ENCODE data around the gene FRK.

FRK gene

GRCh38 chr6:115908906-115909559 lies 151.7 kb downstream of the FRK start:
- H3K4me3 ChIP-seq (ENCODE audit: low read depth, low read length): no peak overlapping the region
- H3K36me3 ChIP-seq (ENCODE audit: control insufficient read depth, insufficient read depth, low read length): no peaks in the 10 kb centered on the region
- no peaks in the 10 kb centered on the region for H3K27me3 ChIP-seq (ENCODE audit: control insufficient read depth, insufficient read depth, low read length)
- no peaks in the 10 kb centered on the region for H3K9me3 ChIP-seq (ENCODE audit: control insufficient read depth, insufficient read depth, low read length)
- H3K27ac ChIP-seq (ENCODE audit: low read depth, low read length): no peak overlapping the region
- no peak overlapping the region for H3K9ac ChIP-seq (ENCODE audit: low read depth, low read length)
- no peaks in the 10 kb centered on the region for H3K4me1 ChIP-seq (ENCODE audit: control insufficient read depth, insufficient read depth, low read length)

GRCh38 chr6:115905471-115905870 lies 155.2 kb downstream of the FRK start:
- no peak overlapping the region for H3K9ac ChIP-seq (ENCODE audit: low read depth, low read length)
- H3K27ac ChIP-seq (ENCODE audit: low read depth, low read length): no peak overlapping the region
- H3K27me3 ChIP-seq (ENCODE audit: control insufficient read depth, insufficient read depth, low read length): no peaks in the 10 kb centered on the region
- no peaks in the 10 kb centered on the region for H3K9me3 ChIP-seq (ENCODE audit: control insufficient read depth, insufficient read depth, low read length)
- no peaks in the 10 kb centered on the region for H3K36me3 ChIP-seq (ENCODE audit: control insufficient read depth, insufficient read depth, low read length)
- no peak overlapping the region for H3K4me3 ChIP-seq (ENCODE audit: low read depth, low read length)
- no peaks in the 10 kb centered on the region for H3K4me1 ChIP-seq (ENCODE audit: control insufficient read depth, insufficient read depth, low read length)

- no peaks in the 10 kb centered on the region for H3K27me3 ChIP-seq (ENCODE audit: control insufficient read depth, insufficient read depth, low read length)
- no peak overlapping the region for H3K27ac ChIP-seq (ENCODE audit: low read depth, low read length)
- no peaks in the 10 kb centered on the region for H3K9me3 ChIP-seq (ENCODE audit: control insufficient read depth, insufficient read depth, low read length)
- H3K4me1 ChIP-seq (ENCODE audit: control insufficient read depth, insufficient read depth, low read length): no peaks in the 10 kb centered on the region
- no peaks in the 10 kb centered on the region for H3K36me3 ChIP-seq (ENCODE audit: control insufficient read depth, insufficient read depth, low read length)
- H3K9ac ChIP-seq (ENCODE audit: low read depth, low read length): no peak overlapping the region
- H3K4me3 ChIP-seq (ENCODE audit: low read depth, low read length): no peak overlapping the region
These were observed 158.3 kb downstream of the FRK start for GRCh38 chr6:115902436-115902835.

- Histone ChIP-seq H3K27ac (ENCODE audit: low read depth, low read length) (no peak overlapping the region), H3K4me1 (ENCODE audit: control insufficient read depth, insufficient read depth, low read length) (no peaks in the 10 kb centered on the region), H3K4me3 (ENCODE audit: low read depth, low read length) (no peak overlapping the region), H3K9ac (ENCODE audit: low read depth, low read length) (no peak overlapping the region), H3K9me3 (ENCODE audit: control insufficient read depth, insufficient read depth, low read length) (no peaks in the 10 kb centered on the region), H3K27me3 (ENCODE audit: control insufficient read depth, insufficient read depth, low read length) (no peaks in the 10 kb centered on the region), H3K36me3 (ENCODE audit: control insufficient read depth, insufficient read depth, low read length) (no peaks in the 10 kb centered on the region)
These were observed 158.8 kb downstream of the FRK start for GRCh38 chr6:115901896-115902295.

GRCh38 chr6:115899730-115900282 lies 160.9 kb downstream of the FRK start:
- Histone ChIP-seq H3K36me3 (ENCODE audit: control insufficient read depth, insufficient read depth, low read length) (no peaks in the 10 kb centered on the region), H3K9me3 (ENCODE audit: control insufficient read depth, insufficient read depth, low read length) (no peaks in the 10 kb centered on the region), H3K4me3 (ENCODE audit: low read depth, low read length) (no peak overlapping the region), H3K9ac (ENCODE audit: low read depth, low read length) (no peak overlapping the region), H3K27ac (ENCODE audit: low read depth, low read length) (no peak overlapping the region), H3K4me1 (ENCODE audit: control insufficient read depth, insufficient read depth, low read length) (no peaks in the 10 kb centered on the region), H3K27me3 (ENCODE audit: control insufficient read depth, insufficient read depth, low read length) (no peaks in the 10 kb centered on the region)

GRCh38 chr6:115898246-115898645 lies 162.4 kb downstream of the FRK start:
- no peak overlapping the region for H3K27ac ChIP-seq (ENCODE audit: low read depth, low read length)

GRCh38 chr6:115896538-115897129 lies 164.1 kb downstream of the FRK start:
- H3K4me3 ChIP-seq (ENCODE audit: low read depth, low read length): no peak overlapping the region
- no peaks in the 10 kb centered on the region for H3K9me3 ChIP-seq (ENCODE audit: control insufficient read depth, insufficient read depth, low read length)
- no peak overlapping the region for H3K27ac ChIP-seq (ENCODE audit: low read depth, low read length)
- no peaks in the 10 kb centered on the region for H3K27me3 ChIP-seq (ENCODE audit: control insufficient read depth, insufficient read depth, low read length)
- no peaks in the 10 kb centered on the region for H3K36me3 ChIP-seq (ENCODE audit: control insufficient read depth, insufficient read depth, low read length)
- no peak overlapping the region for H3K9ac ChIP-seq (ENCODE audit: low read depth, low read length)
- H3K4me1 ChIP-seq (ENCODE audit: control insufficient read depth, insufficient read depth, low read length): no peaks in the 10 kb centered on the region

More at GRCh38 chr6:115898246-115898645, 162.4 kb downstream of the FRK start:
- Histone ChIP-seq H3K4me1 (ENCODE audit: control insufficient read depth, insufficient read depth, low read length) (no peaks in the 10 kb centered on the region), H3K9me3 (ENCODE audit: control insufficient read depth, insufficient read depth, low read length) (no peaks in the 10 kb centered on the region), H3K27me3 (ENCODE audit: control insufficient read depth, insufficient read depth, low read length) (no peaks in the 10 kb centered on the region), H3K36me3 (ENCODE audit: control insufficient read depth, insufficient read depth, low read length) (no peaks in the 10 kb centered on the region), H3K9ac (ENCODE audit: low read depth, low read length) (no peak overlapping the region), H3K4me3 (ENCODE audit: low read depth, low read length) (no peak overlapping the region)

- Histone ChIP-seq H3K9ac (ENCODE audit: low read depth, low read length) (no peak overlapping the region), H3K4me3 (ENCODE audit: low read depth, low read length) (no peak overlapping the region), H3K4me1 (ENCODE audit: control insufficient read depth, insufficient read depth, low read length) (no peaks in the 10 kb centered on the region), H3K27me3 (ENCODE audit: control insufficient read depth, insufficient read depth, low read length) (no peaks in the 10 kb centered on the region), H3K36me3 (ENCODE audit: control insufficient read depth, insufficient read depth, low read length) (no peaks in the 10 kb centered on the region), H3K9me3 (ENCODE audit: control insufficient read depth, insufficient read depth, low read length) (no peaks in the 10 kb centered on the region), H3K27ac (ENCODE audit: low read depth, low read length) (no peak overlapping the region)
These were observed 166.2 kb downstream of the FRK start for GRCh38 chr6:115894426-115894992.

- no peak overlapping the region for H3K4me3 ChIP-seq (ENCODE audit: low read depth, low read length)
- H3K9me3 ChIP-seq (ENCODE audit: control insufficient read depth, insufficient read depth, low read length): no peaks in the 10 kb centered on the region
- H3K27me3 ChIP-seq (ENCODE audit: control insufficient read depth, insufficient read depth, low read length): no peaks in the 10 kb centered on the region
- no peak overlapping the region for H3K9ac ChIP-seq (ENCODE audit: low read depth, low read length)
- no peaks in the 10 kb centered on the region for H3K36me3 ChIP-seq (ENCODE audit: control insufficient read depth, insufficient read depth, low read length)
- no peak overlapping the region for H3K27ac ChIP-seq (ENCODE audit: low read depth, low read length)
- H3K4me1 ChIP-seq (ENCODE audit: control insufficient read depth, insufficient read depth, low read length): no peaks in the 10 kb centered on the region
These were observed 168.9 kb downstream of the FRK start for GRCh38 chr6:115891750-115892149.

- Histone ChIP-seq H3K27ac (ENCODE audit: low read depth, low read length) (no peak overlapping the region), H3K36me3 (ENCODE audit: control insufficient read depth, insufficient read depth, low read length) (no peaks in the 10 kb centered on the region), H3K27me3 (ENCODE audit: control insufficient read depth, insufficient read depth, low read length) (no peaks in the 10 kb centered on the region), H3K9ac (ENCODE audit: low read depth, low read length) (no peak overlapping the region), H3K9me3 (ENCODE audit: control insufficient read depth, insufficient read depth, low read length) (no peaks in the 10 kb centered on the region), H3K4me3 (ENCODE audit: low read depth, low read length) (no peak overlapping the region), H3K4me1 (ENCODE audit: control insufficient read depth, insufficient read depth, low read length) (no peaks in the 10 kb centered on the region)
These were observed 169.5 kb downstream of the FRK start for GRCh38 chr6:115891111-115891669.

- Histone ChIP-seq H3K9me3 (ENCODE audit: control insufficient read depth, insufficient read depth, low read length) (no peaks in the 10 kb centered on the region), H3K27ac (ENCODE audit: low read depth, low read length) (no peak overlapping the region), H3K27me3 (ENCODE audit: control insufficient read depth, insufficient read depth, low read length) (no peaks in the 10 kb centered on the region)
These were observed 170.5 kb downstream of the FRK start for GRCh38 chr6:115890238-115890637.

More at GRCh38 chr6:115890238-115890637, 170.5 kb downstream of the FRK start:
- Histone ChIP-seq H3K36me3 (ENCODE audit: control insufficient read depth, insufficient read depth, low read length) (no peaks in the 10 kb centered on the region), H3K4me1 (ENCODE audit: control insufficient read depth, insufficient read depth, low read length) (no peaks in the 10 kb centered on the region), H3K4me3 (ENCODE audit: low read depth, low read length) (no peak overlapping the region), H3K9ac (ENCODE audit: low read depth, low read length) (no peak overlapping the region)

Measured in HUES48 (cell line).